Measurements from ENCODE around the gene AGBL4.

DNA sequence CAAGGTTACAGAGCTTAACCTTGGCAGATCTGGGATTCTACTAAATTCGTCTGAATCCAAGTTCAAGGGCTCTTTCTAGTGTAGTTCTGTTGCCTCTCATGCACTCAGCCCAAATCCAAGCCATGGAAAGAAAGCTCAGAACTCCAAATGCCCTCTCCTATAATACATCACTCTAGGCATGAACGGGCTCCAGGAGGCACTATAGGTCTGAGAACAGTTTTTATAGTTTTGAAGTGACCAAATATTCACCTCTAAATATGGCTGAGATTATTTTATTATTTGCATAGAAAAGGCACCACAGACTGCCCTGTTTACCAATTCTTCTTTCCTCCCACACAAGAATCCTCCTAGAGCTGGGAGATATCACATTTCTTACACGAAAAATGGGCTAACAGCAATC lies 919.2 kb downstream of the AGBL4 start:
- TF ChIP-seq, protein P1, sequence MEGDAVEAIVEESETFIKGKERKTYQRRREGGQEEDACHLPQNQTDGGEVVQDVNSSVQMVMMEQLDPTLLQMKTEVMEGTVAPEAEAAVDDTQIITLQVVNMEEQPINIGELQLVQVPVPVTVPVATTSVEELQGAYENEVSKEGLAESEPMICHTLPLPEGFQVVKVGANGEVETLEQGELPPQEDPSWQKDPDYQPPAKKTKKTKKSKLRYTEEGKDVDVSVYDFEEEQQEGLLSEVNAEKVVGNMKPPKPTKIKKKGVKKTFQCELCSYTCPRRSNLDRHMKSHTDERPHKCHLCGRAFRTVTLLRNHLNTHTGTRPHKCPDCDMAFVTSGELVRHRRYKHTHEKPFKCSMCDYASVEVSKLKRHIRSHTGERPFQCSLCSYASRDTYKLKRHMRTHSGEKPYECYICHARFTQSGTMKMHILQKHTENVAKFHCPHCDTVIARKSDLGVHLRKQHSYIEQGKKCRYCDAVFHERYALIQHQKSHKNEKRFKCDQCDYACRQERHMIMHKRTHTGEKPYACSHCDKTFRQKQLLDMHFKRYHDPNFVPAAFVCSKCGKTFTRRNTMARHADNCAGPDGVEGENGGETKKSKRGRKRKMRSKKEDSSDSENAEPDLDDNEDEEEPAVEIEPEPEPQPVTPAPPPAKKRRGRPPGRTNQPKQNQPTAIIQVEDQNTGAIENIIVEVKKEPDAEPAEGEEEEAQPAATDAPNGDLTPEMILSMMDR (IDR thresholded peaks at IDR 0.05; ENCODE audit: borderline replicate concordance, extremely low read depth, low read length, poor library complexity, severe bottlenecking), result no peak
- TF ChIP-seq EZH2 (IDR thresholded peaks at IDR 0.05; ENCODE audit: borderline replicate concordance, low read depth, low read length, severe bottlenecking), result no peak
